ENCODE results near the gene JAKMIP3.
A peak's percentile ranks its signal among the peaks of the same experiment; 100 is the strongest.

JAKMIP3 gene

DNA sequence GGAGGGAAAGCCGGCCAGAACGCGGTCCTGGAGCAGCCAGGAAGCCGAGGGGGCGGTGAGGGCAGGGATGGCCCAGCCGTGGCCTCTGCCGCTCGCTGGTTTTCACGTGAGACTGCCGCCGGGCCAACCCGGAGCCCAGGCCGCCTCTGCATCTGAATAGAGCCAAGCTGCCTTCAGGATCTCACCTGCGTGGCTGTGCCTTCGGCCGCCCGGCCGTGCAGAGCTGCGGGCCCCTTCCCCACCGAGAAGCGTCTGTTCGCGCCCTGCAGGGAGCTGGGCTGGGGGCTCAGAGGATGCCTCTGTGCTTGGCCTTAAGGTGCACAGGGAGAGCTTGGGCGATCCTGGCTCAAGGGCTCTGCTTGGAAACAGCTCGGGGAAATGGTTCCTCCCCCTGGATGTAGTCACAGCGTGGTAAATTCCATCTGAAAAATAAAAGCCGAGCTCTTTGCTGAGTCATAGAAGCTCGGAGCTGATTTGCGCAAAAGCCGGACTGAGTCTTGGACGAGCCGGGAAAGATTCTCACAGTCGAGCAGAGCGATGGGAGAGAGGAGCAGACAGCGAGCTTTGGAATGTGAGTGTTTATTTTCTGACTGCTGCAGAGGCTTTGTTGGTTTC, at the start of gene JAKMIP3:
JAKMIP3 (plus strand) TSS at position 456 of the 615 bp plus-strand sequence. CDS start 38,863 bp downstream, outside the sequence.
- peak; percentile 74 for DNase-seq

DNA sequence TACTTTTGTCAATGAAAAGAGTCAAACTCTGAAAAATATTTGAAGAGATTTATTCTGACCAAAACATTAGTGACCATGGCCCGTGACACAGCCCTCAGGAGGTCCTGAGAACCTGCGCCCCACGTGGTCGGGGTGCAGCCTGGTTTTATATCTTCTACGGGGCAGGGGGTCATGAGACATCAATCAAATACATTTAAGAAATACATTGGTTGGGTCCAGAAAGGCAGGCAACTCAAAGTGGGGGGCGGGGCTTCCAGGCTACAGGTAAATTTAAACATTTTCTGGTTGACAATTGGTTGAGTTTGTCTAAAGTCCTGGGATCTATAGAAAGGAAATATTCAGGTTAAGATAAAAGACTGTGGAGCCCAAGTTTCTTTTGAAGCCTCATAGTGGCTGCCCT, 49.2 kb upstream of the JAKMIP3 start:
- no peak for DNase-seq

DNA sequence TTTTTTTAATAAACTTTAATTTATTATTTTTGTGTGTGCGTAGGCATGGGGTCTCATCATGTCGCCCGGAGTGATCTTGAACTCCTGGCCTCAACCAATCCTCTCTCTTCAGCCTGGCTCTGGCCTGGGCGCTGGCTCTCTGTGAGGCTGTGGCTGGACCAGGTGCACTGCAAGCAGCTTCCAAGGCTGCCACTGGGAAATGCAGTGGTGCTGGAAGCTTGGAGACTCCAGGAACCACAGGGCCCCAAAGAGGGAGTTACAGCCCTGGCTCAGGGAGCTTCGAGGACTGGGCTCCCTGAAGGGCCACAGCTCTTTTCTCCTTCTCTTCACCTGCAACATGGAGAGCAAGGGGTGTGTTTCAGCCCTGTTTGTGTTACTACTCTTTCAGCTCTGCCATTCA, 47.3 kb upstream of the JAKMIP3 start:
- no peak for DNase-seq

DNA sequence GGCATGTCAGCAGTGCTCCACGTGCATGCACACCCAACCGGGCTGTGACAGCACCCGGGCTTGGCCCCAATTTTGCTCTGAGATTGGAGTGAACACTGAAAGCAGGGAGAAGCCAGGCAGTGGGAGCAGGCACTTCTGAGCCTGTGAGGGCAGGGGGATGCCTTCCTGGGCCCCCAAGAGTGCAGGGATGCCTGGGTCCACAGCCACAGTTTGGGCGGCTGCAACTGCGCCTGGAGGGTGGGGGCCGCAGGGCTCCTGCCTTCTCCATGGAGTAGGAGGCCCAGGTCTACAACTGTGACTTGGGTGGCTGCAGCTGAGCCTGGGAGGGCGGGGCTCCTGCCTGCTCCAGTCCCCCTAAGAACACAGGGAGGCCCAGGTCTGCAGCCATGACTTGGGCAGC, 46.4 kb upstream of the JAKMIP3 start:
- no peak for DNase-seq

DNA sequence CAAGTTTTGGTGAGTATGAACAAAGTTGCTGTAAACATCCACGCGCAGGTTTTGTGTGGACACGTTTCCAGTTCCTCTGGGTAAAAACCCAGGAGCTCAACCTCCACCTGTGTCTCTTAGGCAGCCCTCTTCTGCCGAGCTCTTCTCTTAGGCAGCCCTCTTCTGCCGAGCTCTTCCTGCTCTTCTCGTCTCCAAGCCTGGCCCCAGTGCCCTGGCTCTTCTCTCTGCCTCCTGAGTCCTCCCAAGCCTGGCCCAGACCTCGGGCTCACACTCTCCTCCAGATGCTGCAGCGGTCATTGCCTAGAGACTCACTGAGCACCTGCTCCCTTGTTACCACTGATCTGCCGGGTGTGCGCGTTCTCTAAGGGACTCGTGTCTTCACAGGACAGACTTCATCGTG, 45.3 kb upstream of the JAKMIP3 start:
- no peak for DNase-seq

DNA sequence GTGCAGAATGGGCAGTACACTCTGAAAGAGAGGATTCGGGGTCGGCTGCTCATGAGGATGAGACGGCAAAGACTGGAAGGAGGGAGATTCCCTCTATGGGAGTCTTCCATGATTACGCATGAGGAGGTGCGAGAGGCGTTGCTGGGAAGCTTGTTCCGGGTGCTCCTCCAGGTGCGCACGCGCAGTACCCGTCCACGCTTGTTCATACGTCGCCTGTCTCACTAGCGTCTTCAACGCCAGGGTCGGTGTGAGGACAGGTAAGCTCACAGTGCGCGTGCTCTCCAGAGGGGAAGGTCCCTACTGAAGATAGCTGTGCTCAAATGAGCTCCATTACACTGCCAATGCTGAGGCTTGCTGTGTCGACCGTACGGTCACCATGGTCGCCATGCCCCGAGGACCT, 44.7 kb upstream of the JAKMIP3 start:
- DNase-seq, result no peak

DNA sequence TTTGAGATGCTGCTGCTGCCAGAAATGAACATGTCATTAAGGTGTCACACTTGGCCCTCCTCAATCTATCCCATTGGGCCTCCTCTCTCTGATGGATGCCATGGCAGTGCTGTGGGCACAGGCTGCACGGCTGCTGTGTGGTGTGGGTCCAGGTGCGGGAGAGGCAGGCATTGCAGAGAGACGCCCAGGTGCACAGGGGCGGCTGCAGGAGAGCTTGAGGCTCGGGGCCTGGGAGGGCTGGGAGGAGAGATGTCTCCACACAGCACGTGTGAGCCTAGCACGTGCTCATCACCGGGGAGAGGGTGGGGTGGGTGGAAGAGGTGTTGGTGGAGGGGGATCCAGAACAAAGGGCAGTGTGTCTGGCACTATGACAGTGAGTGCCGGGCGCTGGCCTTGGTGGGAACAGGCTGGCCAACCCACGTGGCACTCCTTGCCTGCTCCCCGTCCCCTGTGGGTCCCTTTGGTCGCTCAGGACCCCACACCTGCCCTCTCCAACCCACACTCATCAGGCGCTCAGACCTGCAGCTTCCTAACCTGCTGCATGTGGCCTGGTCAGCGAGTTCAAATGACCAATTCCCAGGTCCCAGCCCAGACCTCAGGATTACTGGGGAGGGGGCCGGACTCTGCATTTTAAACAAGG, 44.1 kb upstream of the JAKMIP3 start:
- no peak for DNase-seq

DNA sequence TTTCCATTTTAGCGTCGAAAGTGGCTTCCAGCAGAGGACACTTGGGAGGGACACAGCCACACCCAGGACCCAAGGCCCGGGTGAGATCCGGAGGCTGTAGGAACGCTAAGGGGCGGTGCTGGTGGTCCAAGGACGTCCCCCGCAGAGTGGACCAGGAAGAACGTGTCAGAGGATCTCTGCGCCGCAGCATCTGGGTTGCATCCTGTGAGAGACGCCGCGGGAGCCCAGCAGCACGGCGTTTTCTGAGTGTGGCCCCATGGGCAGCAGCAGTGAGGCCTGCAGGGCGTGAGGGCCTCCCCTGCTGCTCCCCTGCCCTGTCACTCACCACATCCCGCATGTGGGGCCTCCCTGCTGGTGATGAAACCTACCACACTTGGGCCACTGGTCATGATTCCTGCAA, 43.5 kb upstream of the JAKMIP3 start:
- no peak for DNase-seq

DNA sequence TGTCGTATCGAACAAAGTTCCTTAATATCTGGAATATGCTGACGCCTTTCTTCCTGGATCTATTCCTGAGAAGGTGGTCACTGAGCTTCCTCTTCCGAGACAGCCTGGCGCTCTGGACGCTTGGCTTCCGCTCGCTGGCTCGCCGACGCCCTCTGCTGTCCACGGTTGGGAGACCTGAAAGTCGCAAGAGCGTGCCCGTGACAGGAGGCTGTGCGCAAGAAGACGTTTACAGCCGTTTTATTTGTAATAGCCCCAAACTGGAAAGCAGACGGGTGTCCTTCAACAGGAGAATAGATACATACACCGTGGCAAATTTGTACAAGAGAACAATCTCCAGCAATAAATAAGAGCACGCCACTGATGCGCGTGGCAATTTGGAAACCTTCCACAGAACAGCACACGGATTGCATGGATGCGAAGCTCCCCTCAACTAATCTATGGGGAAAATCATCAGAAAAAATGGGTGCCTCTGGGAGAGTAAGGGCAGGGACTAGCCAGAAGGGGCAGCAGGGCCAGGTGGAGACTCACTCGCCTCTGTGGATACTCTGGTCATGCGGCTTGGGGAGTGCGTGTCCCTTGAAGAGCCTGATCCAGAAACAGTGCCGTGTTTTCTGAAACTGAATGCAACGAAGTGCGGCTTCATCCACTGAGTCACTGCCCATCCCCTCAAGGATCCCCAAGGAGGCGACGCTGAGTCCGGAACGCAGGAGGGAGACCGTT, 42.5 kb upstream of the JAKMIP3 start:
- peak; percentile 70 for DNase-seq

DNA sequence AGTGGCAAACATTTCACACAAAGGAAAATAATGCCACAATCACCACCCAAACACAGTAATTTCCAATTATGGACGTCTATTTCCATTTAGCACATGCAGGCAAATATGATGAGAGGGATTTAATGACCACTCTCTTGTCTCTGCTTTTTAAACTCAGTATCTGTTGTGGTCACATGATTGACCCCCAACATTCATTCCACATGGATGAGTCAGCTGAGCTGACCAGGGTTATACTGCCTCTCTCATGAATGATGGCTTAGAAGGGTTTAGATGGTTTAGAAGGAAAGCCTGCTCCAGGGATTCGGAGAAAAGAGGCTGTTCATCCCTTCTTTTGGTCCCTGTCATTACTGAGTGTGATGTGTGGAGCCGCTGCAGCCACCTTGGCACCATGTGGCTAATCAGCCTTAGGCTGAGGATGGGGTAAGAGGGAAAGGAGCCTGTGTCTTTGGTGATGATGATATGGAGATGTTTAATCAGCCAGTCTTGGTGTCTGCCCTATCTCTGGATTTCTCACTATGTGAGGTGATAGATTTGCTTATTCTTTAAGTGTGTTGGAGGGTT, 38.2 kb upstream of the JAKMIP3 start:
- DNase-seq, result no peak

DNA sequence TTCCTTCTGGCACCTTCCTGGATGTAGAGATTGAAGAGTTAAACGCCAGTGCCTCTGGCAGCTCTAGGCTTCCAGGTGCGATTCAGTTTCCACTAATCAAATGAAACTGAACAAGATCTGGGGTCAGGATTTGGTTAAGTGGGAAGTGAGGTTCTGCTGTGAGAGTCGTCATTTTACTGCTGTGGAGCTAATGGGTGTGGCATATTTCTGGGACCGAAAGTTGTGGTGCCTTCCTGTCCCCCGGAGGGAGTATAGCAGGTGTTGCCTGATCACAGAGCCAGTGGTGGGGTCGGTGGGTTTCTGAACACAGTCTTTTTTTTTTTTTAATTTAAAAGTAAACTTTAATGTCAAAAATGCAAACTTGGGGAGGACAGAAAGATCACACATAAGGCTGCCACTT, 37.0 kb upstream of the JAKMIP3 start:
- DNase-seq, result no peak

DNA sequence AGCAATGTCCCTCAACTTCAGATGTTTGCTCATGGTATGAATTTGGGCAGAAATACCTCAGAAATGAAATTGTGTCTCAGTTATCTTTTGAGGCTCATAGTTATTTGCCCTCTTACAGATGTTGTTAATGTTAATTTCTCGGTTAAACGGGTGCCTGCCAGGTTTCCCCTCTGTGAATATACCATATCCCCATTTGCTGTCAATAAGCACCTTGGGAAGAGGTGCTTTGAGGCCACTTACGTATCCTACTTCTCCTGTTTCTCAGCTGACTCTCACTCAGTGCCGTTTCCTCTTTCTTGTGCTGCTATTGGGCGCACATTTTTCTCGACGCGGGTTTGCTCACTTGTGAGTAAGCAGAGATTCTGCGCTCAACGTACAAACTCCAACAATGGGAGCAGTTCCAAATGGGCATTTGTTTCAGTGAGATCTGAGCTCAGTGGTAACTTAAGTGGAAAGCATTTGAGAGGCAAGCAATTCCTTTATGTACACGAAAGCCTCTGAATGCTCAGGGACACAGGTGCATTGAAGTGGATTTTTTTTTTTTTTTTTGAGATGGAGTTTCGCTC, 34.8 kb upstream of the JAKMIP3 start:
- no peak for DNase-seq

DNA sequence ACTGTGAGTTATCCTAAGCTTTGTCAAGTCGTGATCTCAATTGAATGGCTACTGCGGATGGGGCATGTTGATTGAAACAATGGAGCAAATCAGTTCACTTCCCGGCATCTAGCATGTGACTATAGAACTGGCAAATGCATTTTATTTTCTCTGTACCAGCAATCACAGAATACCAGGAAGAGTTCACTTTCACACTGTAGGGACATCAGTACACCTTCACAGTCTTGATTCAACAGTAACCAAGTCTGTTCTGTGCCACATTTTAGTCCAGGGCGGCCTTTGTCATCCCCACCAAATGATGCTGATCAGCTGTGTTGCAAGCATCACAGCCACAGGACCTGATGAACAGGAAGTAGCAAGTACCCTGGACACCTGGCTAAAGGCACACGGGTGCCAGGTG, 32.1 kb upstream of the JAKMIP3 start:
- DNase-seq, result no peak

DNA sequence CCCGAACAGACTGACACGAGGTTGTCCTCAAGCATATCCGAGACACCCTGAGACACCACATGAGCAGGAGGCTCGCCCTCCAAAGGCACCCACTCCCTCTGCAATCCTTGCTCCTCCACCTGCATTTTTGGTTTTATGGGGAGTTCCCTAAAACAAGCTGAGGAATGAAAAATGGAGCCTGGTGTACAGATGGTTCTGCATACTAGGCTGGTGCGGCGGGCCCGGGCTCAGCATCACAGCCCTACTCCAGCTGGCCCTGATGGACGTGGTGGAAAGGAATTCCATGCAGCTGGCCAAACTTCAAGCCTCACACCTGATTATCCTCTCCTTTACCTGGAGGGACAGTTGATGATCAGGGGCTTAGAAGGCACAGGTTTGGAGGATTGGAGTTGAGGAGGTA, 30.3 kb upstream of the JAKMIP3 start:
- DNase-seq, result no peak

DNA sequence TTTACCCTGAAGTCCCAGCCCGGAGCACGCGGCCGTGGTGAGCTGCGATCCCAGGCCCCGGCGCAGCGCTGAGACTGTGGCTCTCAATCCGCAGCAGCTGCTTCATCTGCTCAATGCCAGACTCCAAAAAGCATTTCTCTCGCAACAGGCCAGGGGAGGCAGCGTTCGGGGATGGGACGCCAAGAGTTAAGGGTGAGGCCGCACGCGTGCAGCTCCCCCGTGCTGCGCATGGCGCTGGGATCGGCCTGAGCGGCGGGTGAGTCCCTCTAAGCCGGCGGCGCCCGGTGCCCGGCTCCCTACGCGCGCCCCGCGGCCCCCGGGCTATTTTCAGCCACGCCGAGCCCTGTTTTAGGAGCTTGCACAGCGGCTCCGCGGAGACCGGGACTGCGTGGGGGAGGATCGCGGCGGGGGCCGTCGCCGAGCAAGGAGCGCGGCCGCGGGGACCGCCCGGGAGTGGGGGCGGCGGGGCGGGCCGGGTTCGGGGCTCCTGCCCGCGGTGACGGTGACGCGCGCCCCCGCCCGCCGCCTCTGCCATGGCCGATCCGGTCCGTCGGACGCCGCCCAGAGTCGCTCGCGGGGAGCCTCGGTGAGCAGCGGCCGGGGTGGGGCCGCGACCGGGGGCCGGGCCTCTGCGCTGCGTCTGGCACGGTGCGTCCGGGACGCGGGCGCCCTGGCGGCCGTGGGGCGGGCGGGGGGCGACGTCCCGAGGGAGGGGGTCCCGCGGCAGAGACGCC, 29.4 kb upstream of the JAKMIP3 start:
- DNase-seq, result peak; percentile 62

DNA sequence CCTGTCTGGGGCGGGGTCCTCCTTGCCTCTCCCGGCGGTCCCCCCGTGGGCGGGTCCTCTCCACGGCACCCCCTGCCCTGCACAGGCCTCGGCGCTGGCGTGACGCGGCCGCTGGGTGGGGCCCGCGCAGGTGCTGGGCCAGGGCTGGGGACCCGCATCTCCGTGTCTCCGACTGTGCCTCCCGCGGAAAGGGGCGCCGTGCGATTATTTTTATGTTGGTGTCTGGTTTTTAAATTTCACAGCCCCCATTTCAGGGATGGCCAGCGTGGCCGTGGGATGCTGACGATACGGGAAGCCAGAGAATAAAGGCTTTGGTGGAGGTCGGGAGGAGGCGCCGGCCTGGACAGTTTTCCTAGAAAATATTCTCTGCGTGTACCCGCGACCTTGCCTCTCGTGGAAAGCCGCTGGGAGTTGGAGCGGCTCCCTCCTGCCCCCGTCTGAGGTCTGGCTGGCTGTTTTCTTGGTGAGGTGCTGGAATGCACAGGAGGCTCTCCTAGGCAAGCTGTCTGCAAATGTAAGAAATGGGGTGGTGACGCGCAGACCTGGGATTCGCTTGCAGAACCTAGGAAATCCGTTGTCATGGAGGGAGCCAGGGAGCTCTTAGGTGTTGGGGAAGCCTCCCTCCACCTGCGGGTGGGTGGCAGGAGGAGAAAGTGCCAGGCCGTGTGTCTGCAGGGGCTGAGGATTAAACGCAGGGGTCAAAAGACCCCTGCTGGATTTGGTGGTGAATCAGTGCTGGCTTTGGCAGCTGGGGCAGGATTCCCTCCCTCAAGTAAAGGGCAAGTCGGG, 28.7 kb upstream of the JAKMIP3 start:
- DNase-seq, result no peak

DNA sequence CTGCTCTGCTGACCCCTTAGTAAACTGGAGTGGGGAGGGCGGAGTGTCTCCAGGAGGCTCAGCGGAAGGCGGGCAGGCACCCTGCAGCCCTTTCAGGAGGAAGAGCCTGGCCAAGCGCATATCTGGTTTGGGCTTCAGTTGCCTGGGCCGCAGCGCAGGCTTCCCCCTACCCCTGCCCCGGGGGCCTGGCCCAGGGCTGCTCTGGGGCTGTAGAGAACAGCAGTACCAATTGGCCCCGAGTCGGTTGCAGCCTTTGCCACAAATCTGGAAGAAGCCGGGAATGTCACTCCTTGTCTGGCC, 28.1 kb upstream of the JAKMIP3 start:
- no peak for DNase-seq

DNA sequence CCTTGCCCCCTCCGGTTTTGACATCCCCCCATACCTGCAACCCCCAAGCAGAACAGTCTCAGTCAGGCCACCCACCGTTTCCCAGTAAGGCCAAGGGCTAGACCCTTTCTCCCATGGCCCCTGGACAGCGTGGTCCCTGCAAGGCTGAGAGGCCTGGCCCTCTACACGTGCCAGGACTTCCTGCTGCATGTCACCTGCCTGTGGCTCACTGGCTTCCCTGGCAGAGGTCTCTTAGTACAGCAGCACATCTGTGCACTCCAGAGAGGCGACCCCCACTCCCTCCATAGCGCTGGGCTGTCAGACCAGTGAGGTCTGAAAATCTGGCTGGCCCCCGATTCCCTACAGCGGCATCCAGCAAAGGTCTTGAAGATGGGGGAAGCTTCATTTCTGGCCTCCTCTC, 26.4 kb upstream of the JAKMIP3 start:
- no peak for DNase-seq

DNA sequence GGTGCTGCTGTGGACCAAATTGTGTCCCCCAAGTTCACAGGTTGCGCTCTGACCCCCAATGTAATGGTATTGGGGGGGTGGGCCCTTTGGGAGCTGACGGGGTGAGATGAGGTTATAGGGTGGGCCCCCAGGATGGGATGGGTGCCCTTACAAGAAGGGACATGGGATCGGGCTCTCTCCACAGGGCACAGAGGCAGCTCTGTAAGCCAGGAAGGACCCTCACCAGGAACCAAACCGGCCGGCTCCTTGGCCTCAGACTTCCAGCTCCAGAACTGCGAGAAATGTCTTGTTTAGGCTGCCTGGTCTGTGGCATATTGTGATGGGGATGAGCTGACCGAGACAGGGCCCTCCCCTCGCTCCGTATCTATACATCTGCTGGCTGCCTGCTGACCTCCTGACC, 25.7 kb upstream of the JAKMIP3 start:
- no peak for DNase-seq

DNA sequence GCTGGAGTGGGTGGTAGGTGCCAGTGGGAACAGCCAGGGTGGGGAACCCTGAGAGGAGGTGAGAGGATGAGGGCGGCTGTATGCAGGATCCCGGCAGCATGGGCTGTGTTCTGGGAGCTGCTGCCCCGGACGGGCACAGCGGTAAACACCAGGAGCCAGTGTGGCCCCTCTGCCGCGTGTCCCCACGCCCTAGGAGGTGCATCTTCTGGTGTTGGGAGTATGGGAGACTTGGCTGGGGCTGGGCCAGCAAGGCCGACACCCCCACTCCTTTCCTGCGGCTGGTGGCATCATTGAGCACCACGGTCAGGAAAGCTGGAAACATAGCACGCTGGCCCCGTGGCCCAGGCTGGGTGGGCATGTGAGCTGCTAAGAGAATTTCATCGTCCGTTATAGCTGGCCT, 24.4 kb upstream of the JAKMIP3 start:
- no peak for DNase-seq

DNA sequence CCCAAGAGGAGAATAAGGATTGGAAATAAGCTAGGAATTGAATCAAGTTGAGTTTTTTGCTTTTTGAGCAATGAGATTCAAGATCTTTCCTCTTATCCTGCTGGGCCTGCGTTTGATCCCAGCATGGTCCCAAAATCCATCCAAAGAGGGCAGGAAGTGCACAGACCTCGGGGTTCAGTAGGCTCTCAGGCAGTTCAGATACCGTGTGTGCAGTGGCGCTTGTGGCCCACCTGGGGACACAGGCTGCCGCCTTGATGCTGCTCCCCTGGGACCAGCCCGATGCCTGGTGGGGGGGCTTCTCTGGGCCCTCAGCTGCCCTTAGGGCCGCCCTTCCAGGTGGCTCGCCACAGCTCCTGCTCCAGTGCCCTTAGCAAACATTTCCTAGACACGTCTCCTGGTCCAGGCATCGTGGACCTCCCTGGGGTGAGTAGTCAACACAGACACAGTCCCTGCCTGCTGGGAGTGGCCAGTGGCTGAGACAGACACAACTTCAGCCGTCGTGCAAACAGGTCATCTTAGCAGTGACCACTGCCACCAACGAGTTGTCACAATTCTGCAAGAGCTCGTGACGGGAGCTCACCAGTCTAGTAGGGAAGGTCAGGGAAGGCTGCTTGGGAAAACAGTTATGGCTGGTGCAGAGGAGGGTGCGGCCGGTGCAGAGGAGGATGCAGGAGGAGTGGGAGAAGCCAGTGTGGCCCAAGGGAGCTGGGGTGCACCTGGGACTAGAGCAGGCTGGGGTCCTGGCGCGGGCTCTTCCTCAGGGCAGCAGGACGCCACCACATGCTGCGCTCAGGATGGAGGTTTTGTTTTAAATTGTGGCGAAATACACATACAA, 21.7 kb upstream of the JAKMIP3 start:
- no peak for DNase-seq

DNA sequence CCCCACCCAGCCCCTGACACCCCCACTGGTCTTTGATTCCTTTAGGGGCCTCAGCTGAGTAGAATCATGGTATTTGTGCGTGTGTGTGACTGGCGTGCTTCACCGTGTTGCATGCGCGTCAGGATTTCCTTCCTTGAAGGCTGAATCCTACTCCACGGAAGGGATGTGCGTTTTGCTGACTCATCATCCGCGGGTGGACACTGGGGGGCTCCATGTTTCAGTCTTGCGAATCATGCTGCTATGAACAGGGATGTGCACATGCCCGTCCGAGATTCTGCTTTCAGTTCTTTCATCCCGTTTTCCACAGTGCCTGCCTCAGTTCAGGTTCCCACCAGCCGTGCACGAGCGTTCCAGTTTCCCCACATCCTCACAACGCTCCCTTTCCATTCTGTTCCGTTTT, 20.9 kb upstream of the JAKMIP3 start:
- no peak for DNase-seq
